GM12864 (cell line): ENCODE measurements around the gene IBA57.
A peak's percentile ranks its signal among the peaks of the same experiment; 100 is the strongest.

ENCODE experiments used
- DNase-seq: peaks from one replicate; pipeline ENCODE4 v3.0.0-alpha.2; 2011; ENCODE audit warnings: low read depth
- H3K4me3 ChIP-seq: 2 replicates; pipeline ENCODE4 v1.5.1; 2011; ENCODE audit warnings: mild to moderate bottlenecking, low read depth, low read length, control low read depth
- TF ChIP-seq, protein P1 (sequence below): IDR thresholded peaks from 2 replicates; pipeline ENCODE4 v1.5.1; 2011; ENCODE audit warnings: low read depth, mild to moderate bottlenecking, moderate library complexity, low read length, control low read depth, inconsistent platforms; ENCODE audit errors: missing control alignments

IBA57 gene

DNA sequence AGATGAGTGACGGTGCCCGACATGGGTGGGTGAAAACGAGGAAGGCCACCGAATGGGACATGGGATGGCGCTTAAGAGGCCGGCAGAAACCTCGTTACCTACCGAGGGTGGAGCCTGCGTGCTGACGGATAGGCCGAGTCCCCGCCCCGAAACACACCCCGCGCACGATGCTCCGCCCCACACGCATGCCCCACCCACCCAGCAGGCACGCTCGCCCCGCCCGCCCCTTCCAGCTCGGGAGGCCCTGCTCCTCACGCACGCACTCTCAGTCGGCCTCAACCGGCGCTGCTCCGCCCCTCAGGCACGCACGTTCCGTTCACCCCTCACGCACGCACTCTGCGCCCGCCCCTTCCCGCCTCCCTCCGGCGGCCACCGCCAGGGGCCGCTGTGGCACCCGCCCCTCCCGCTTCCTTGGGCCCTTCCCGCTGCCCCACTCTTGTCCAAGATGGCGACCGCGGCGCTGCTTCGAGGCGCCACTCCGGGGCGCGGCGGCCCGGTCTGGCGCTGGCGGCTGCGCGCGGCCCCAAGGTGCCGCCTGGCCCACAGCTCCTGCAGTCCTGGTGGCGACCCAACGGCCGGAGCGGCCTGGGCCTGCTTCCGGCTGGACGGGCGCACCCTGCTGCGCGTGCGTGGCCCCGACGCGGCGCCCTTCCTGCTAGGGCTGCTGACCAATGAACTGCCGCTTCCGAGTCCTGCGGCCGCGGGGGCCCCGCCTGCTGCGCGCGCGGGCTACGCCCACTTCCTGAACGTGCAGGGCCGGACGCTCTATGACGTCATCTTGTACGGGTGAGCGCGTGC is at the start of gene IBA57:
Gene IBA57, plus strand, starts transcription at position 433 of the 798 bp plus-strand sequence. Its CDS starts 13 bp downstream, at position 446.
- peak; percentile 95 for DNase-seq
- TF ChIP-seq, protein P1, sequence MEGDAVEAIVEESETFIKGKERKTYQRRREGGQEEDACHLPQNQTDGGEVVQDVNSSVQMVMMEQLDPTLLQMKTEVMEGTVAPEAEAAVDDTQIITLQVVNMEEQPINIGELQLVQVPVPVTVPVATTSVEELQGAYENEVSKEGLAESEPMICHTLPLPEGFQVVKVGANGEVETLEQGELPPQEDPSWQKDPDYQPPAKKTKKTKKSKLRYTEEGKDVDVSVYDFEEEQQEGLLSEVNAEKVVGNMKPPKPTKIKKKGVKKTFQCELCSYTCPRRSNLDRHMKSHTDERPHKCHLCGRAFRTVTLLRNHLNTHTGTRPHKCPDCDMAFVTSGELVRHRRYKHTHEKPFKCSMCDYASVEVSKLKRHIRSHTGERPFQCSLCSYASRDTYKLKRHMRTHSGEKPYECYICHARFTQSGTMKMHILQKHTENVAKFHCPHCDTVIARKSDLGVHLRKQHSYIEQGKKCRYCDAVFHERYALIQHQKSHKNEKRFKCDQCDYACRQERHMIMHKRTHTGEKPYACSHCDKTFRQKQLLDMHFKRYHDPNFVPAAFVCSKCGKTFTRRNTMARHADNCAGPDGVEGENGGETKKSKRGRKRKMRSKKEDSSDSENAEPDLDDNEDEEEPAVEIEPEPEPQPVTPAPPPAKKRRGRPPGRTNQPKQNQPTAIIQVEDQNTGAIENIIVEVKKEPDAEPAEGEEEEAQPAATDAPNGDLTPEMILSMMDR, result peak; percentile 89

DNA sequence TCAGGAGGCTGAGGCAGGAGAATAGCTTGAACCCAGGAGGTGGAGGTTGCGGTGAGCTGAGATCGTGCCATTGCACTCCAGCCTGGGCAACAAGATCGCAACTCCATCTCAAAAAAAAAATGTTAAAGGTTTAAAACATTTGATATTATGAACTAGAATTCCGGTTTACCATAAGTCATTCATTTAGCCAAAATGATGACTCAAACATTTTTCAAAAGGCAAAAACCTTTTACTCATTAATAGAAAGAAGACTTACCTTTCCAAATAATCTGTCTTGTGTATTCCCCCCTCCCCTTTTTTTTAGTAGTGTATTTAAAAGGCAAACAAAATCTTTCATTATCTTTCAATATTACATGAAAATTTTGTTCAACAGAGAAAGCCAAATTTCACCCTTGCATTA is 48.3 kb upstream of the IBA57 start:
- TF ChIP-seq, protein P1, result no peak
- no peak overlapping the region for H3K4me3 ChIP-seq
- DNase-seq, result no peak

More for the DNA sequence above, at the start of gene IBA57:
- H3K4me3 ChIP-seq, result peak within 1 kb of the TSS; percentile 75

DNA sequence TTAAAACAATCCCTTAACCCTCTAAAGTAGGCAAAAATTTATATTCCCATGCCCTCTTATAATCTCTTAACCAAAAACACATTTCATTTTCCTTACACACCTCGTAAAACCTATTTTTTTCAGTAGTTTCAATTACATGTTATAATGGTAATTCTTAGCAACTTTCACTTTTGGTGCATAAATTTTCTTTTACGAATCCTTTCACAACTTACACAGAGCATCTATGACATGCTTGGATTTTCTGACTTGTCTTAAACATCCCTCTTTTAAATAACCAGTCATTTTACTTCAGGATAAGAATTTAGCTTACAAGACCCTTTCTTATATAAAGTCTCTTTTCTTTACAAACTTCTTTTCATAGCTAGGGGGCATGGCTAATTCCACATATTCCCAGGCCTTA is 47.6 kb upstream of the IBA57 start:
- H3K4me3 ChIP-seq, result no peak overlapping the region
- TF ChIP-seq, protein P1, result no peak
- no peak for DNase-seq

DNA sequence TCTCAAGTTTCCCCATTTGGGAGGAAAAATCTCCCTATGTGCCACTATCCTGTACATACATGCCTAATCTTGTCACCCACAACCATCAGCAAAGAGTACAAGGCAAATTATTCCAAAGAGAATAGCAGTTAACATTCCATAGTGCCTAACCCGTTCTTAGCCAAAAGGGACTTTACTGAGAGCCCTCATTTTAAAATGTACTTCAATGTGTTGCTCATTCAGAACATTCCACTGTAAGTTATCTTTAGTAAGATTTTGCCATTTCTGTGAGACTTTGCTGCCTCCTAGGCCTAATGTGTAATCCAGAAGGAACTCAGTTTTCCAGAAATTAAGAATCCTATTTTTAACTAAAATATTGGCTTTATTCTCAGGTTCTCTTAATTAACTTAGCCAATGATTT is 45.3 kb upstream of the IBA57 start:
- DNase-seq, result no peak
- TF ChIP-seq, protein P1, result no peak

DNA sequence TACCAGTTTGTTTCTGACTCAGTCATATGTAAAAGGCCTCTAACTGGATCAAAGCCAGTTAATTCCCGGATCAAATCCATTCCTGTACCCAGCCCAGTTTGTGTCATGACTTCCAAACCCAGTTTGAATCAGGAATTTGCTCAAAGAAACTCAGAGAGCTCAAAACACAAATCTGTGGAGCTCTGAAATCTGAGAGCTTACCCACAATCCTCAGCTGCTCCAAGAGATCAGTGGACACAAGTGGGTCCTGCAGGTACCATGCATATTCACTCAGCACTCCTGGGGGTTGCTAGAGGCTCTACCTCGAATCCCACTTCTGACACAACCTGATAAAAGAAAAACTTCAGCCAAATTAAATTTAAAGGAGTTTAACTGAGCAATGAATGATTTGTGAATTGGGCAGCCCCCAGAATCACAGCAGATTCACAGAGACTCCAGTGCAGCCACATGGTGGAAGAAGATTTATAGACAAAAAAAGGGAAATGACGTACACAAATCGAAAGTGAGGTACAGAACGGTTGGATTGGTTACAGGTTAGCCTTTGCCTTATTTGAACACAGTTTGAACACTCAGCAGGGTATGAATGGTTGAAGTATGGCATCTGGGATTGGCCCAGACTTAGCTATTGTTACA is 44.6 kb upstream of the IBA57 start:
- TF ChIP-seq, protein P1, result no peak
- DNase-seq, result no peak
- no peak overlapping the region for H3K4me3 ChIP-seq

More for the DNA sequence above, 45.3 kb upstream of the IBA57 start:
- H3K4me3 ChIP-seq, result no peak overlapping the region

DNA sequence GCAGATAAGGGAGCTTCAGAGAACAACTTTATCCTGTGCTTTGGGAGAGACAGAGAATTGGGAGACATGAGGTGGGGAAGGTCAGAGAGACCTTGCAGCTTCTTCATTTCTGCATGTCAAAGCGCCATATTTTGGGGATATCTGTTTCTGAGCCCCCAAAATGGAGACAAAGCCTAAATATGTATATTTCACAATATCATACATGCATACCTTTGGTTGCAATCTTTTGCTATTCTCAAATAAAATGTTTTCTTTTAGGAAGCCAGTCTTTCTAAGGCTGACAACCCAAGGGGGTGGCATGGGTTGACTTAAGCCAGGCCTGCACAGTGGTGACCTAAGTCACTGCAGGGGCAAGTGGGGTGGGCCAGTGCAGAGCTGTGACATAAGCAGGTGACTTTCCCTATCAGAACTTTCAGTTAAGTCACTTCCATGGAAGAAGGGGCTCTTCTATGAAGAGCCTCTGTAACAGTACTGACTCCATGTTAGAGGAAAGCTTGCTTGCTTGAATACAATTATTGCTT is 42.6 kb upstream of the IBA57 start:
- no peak for DNase-seq
- H3K4me3 ChIP-seq, result no peak overlapping the region
- TF ChIP-seq, protein P1, result no peak

DNA sequence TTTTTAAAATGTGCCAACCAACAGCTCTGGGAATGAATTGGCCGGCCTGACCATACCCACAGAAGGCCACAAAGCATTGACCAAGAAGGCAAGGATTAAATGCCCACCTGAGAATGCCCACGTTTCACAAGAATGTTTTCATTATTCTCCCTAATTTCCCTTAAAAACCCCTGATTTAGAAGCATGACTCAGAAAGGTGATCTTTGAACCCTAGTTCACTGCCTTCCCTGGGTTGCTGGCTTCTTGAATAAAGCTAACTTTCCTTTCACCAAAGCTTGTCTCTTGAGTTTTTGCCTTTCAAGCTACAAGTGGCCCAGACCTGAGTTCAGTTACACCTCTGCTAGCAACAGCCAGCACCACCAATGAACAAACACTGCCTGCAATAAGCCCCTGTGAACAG is 42.1 kb upstream of the IBA57 start:
- DNase-seq, result no peak
- no peak overlapping the region for H3K4me3 ChIP-seq
- TF ChIP-seq, protein P1, result no peak
